HG03039 (cell line): ENCODE data around the gene CEACAM7.
"Not testable (repeated sequence)": the region's sequence is repeated elsewhere in the genome, so short reads cannot be mapped to it uniquely, and the experiment has no call there.

Experiments
- ATAC-seq: cut with Tn5 transposase; IDR thresholded peaks from one replicate; pipeline ENCODE4 v1.9.1; 2021; ENCODE audit warnings: mild to moderate bottlenecking, moderate library complexity; ENCODE audit not compliant: unreplicated experiment

Gene CEACAM7

GRCh38 chr19:41657157-41657556 lies 30.9 kb downstream of the CEACAM7 start:
- ATAC-seq: no peak

- not testable (repeated sequence) for ATAC-seq
Observed at GRCh38 chr19:41656756-41657155, 31.3 kb downstream of the CEACAM7 start.

- ATAC-seq: no peak
Observed at GRCh38 chr19:41652250-41652649, 35.8 kb downstream of the CEACAM7 start.

- ATAC-seq: no peak
Observed at GRCh38 chr19:41649827-41650226, 38.2 kb downstream of the CEACAM7 start.

DNA sequence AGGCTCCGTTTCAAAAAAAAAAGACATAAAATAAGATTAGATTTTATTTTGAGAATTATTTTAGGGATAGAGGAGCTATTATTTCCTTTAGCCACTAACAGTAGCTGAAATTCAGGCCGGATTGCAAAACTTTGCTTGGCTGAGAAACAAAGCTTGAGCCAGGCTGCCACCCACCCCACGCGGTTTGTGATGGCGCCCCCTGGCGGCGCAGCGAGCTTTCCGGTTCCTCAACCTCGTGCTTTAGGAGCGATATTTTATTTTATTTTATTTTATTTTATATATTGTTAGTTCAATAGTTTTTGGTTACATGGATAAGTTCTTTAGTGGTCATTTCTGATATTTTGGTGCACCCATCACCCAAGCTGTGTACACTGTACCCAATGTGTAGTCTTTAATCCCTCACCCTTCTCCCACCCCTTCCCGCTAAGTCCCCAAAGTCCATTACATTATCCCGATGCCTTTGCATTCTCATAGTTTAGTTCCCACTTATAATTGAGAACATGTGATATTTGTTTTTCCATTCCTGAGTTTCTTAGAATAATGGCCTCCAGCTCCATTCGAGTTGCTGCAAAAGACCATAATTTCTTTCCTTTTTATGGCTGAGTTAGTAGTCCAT lies 41.4 kb downstream of the CEACAM7 start:
- ATAC-seq: no peak

- ATAC-seq: no peak
Observed at GRCh38 chr19:41641879-41642485, 46.1 kb downstream of the CEACAM7 start.

- no peak for ATAC-seq
Observed at GRCh38 chr19:41638641-41639081, 49.4 kb downstream of the CEACAM7 start.

- no peak for ATAC-seq
Observed at GRCh38 chr19:41637484-41637883, 50.6 kb downstream of the CEACAM7 start.

GRCh38 chr19:41627966-41628675 lies 59.9 kb downstream of the CEACAM7 start:
- ATAC-seq: no peak

- ATAC-seq: no peak
Observed at GRCh38 chr19:41626877-41627276, 61.2 kb downstream of the CEACAM7 start, which contains the start of gene CEACAM4. Gene CEACAM4, minus strand, starts transcription at chr19:41627074. Its CDS starts 111 bp downstream, at chr19:41626963.

DNA sequence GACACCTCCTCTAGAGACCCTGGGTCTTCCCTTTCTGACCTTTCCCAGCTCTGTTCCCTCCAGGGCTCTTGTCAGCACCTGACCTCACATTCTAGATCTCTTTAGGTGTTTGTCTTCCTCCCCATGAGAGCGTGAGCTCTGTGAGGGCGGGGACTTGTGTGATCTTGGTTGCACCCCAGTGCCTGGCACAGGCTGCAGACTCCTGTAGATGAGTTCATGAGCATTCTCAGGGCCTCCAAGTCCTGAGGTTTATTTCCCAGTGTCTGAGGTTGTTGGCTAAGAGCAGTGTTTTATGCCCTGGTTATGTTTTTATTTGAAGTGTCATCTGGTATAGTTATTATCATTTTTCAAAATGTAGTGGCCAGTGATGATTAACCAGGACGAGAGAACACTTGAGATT lies 61.8 kb downstream of the CEACAM7 start:
- no peak for ATAC-seq

- no peak for ATAC-seq
Observed at GRCh38 chr19:41624937-41625336, 63.1 kb downstream of the CEACAM7 start.

GRCh38 chr19:41624515-41624914 lies 63.6 kb downstream of the CEACAM7 start:
- no peak for ATAC-seq

DNA sequence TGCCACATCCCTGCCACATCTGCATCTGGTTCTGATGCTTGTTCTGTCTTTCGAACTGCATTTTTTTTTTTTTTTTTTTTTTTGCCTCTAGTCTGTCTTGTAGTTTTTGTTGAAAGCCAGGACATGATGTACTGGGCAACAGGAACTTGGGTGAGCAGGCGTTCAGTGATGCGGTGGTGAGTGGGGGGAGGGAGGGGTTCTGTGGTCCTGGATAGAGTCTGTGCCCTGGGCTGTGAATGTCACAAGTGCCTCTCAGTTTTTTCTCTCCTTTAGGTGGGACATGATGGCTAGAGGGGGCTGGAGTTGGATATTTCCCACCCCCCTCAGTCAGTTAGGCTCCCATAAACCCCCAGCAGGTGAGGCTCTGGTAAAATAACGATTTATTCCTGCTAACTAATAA lies 64.7 kb downstream of the CEACAM7 start:
- ATAC-seq: no peak
